ENCODE results near the gene ENTPD6. TPM values are rescaled to one million over a fixed set of nuclear protein-coding genes. Genes with fewer than 3 reads are reported as not detected.

Gene ENTPD6
- total and polyA plus RNA-seq, 2 donors (not counting 1 experiment from before 2014, with no cell fraction given): 64.4 to 79.8 TPM

DNA sequence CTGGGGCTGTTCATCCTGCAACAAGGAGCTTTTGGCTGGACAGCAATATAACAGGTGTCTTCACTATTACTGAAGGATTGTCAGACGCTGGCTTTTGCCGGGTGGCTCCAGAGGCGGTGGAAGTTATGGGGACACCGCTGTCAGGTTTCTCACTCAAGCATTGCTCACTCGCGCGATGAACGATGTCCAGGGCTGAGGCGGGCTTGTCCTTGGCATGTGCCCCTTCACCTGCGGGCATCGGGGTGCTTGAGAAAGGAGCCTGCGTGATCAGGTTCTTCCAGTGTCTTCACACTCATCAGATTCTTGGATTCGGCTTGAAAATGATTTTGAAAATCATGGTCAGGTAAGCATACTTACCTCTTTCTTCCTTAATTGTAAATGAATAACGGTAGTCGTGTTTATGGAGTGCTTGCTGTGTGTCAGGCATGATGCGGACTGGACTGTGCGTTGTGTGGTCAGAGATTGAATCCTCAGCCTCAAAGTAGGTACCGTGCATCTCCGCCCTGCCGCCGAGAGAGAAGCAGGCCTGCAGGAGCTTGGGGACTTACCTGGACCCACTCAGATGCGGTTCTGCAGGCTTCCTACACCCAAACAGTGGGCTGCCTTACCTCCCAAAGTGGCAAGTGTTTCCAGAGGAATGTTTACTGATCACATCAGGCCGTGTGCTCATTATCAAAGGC, 34.1 kb downstream of the ENTPD6 start:
- Mint-ChIP-seq H3K4me1 (peaks cover 10% of the 10 kb centered on the region), H3K27ac (no peak overlapping the region), H3K4me3 (no peak overlapping the region), H3K9me3 (ENCODE audit: insufficient read depth) (no peaks in the 10 kb centered on the region), H3K27me3 (peaks cover 9% of the 10 kb centered on the region)
- Histone ChIP-seq H3K9ac (ENCODE audit: low read length) (no peak overlapping the region), H2AFZ (ENCODE audit: insufficient read depth, low read depth, low read length, poor library complexity, severe bottlenecking) (no peak overlapping the region), H3K4me1 (ENCODE audit: control insufficient read depth in 2 of 2, insufficient read depth in 2 of 2, low read length in 2 of 2) (peaks cover 4 to 7% of the 10 kb centered on the region in 2 donors), H3K4me3 (ENCODE audit: control extremely low read depth in 1 of 5, extremely low read depth in 1 of 5, insufficient read depth in 1 of 5, low read depth in 2 of 5, low read length in 4 of 5) (no peak overlapping the region), H3K4me2 (replicated peaks; ENCODE audit: low read depth, low read length, poor library complexity, severe bottlenecking) (no peak overlapping the region), H3K36me3 (replicated peaks in 1 of 2; ENCODE audit: control extremely low read depth in 1 of 2, control insufficient read depth in 1 of 2, extremely low read depth in 1 of 2, insufficient read depth in 2 of 2, low read length in 1 of 2) (no peaks in the 10 kb centered on the region), H3K9me3 (ENCODE audit: control extremely low read depth in 1 of 3, control insufficient read depth in 2 of 3, insufficient read depth in 1 of 3, low read length in 2 of 3) (no peaks in the 10 kb centered on the region), H3K79me2 (ENCODE audit: control insufficient read depth, insufficient read depth, low read length) (no peaks in the 10 kb centered on the region), H4K20me1 (ENCODE audit: control insufficient read depth, insufficient read depth, low read length, poor library complexity, severe bottlenecking) (no peaks in the 10 kb centered on the region), H3K27ac (ENCODE audit: low read length in 2 of 2) (no peak overlapping the region), H3K27me3 (replicated peaks in 1 of 4; ENCODE audit: control extremely low read depth in 1 of 4, control insufficient read depth in 3 of 4, insufficient read depth in 4 of 4, low read length in 3 of 4) (peaks cover 0 to 2% (median 0%) of the 10 kb centered on the region in 4 experiments)
- DNase-seq (no peak), ATAC-seq (ENCODE audit: low read depth) (no peak)
- intact Hi-C loops (cut with micrococcal nuclease): no loop called here
- 96% methylated on average over 21 of the region's 23 CpGs for WGBS (ENCODE audit: insufficient coverage)
- POLR2A ChIA-PET: no interaction called here
- CTCF ChIA-PET: interaction anchor here (1.5 kb wide), 1 partner anchor 20 kb away, joined by 3 read pairs; no protein-coding TSS in a partner anchor
- TF ChIP-seq EZH2 (IDR thresholded peaks at IDR 0.05; ENCODE audit: borderline replicate concordance, insufficient read depth, low read depth, low read length, poor library complexity, severe bottlenecking): no peak
- TF ChIP-seq, protein P1, sequence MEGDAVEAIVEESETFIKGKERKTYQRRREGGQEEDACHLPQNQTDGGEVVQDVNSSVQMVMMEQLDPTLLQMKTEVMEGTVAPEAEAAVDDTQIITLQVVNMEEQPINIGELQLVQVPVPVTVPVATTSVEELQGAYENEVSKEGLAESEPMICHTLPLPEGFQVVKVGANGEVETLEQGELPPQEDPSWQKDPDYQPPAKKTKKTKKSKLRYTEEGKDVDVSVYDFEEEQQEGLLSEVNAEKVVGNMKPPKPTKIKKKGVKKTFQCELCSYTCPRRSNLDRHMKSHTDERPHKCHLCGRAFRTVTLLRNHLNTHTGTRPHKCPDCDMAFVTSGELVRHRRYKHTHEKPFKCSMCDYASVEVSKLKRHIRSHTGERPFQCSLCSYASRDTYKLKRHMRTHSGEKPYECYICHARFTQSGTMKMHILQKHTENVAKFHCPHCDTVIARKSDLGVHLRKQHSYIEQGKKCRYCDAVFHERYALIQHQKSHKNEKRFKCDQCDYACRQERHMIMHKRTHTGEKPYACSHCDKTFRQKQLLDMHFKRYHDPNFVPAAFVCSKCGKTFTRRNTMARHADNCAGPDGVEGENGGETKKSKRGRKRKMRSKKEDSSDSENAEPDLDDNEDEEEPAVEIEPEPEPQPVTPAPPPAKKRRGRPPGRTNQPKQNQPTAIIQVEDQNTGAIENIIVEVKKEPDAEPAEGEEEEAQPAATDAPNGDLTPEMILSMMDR (IDR thresholded peaks at IDR 0.05): no peak

DNA sequence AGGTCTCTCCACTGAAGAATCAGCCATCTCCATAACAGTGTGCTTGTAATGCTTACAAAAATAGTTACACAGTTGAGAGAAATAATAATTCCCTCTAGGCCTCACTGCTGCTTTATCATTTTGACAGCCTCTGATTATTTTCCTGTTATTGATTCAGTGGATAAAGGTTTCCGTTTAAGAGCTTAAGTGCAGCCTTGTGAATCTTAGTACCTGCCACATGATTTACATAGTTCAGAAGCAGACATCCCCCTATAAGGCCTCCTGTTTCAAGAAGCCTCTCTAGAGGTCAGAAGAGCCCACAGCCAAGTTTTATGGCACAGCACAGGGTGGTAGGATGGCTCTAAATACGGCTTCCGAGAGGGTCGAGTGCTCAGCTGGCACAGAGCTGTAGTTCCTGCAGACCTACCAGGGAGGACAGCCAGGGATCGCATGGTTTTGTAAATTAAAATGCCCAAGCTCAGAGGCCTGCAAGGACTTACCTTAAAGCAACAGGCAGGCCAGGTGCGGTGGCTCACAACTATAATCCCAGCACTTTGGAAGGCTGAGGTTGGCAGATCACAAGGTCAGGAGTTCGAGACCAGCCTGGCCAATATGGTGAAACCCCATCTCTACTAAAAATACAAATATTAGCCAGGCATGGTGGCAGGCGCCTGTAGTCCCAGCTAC, 34.8 kb downstream of the ENTPD6 start:
- Histone ChIP-seq H3K9ac (ENCODE audit: low read length) (no peak overlapping the region), H3K4me3 (ENCODE audit: control extremely low read depth in 1 of 5, extremely low read depth in 1 of 5, insufficient read depth in 1 of 5, low read depth in 2 of 5, low read length in 4 of 5) (no peak overlapping the region), H3K9me3 (ENCODE audit: control extremely low read depth in 1 of 3, control insufficient read depth in 2 of 3, insufficient read depth in 1 of 3, low read length in 2 of 3) (no peaks in the 10 kb centered on the region), H3K27me3 (replicated peaks in 1 of 4; ENCODE audit: control extremely low read depth in 1 of 4, control insufficient read depth in 3 of 4, insufficient read depth in 4 of 4, low read length in 3 of 4) (peaks cover 0 to 2% (median 0%) of the 10 kb centered on the region in 4 experiments), H3K27ac (ENCODE audit: low read length in 2 of 2) (no peak overlapping the region), H3K36me3 (replicated peaks in 1 of 2; ENCODE audit: control extremely low read depth in 1 of 2, control insufficient read depth in 1 of 2, extremely low read depth in 1 of 2, insufficient read depth in 2 of 2, low read length in 1 of 2) (no peaks in the 10 kb centered on the region), H4K20me1 (ENCODE audit: control insufficient read depth, insufficient read depth, low read length, poor library complexity, severe bottlenecking) (no peaks in the 10 kb centered on the region), H2AFZ (ENCODE audit: insufficient read depth, low read depth, low read length, poor library complexity, severe bottlenecking) (no peak overlapping the region), H3K79me2 (ENCODE audit: control insufficient read depth, insufficient read depth, low read length) (no peaks in the 10 kb centered on the region), H3K4me2 (replicated peaks; ENCODE audit: low read depth, low read length, poor library complexity, severe bottlenecking) (peak overlapping the region; percentile 28), H3K4me1 (ENCODE audit: control insufficient read depth in 2 of 2, insufficient read depth in 2 of 2, low read length in 2 of 2) (peaks cover 4 to 7% of the 10 kb centered on the region in 2 donors)
- 84% methylated on average over 6 of the region's 8 CpGs for WGBS (ENCODE audit: insufficient coverage)
- ChIA-PET CTCF (no interaction called here), POLR2A (no interaction called here)
- intact Hi-C loops (cut with micrococcal nuclease): no loop called here
- no peak overlapping the region for H3K27ac Mint-ChIP-seq
- H3K9me3 Mint-ChIP-seq (ENCODE audit: insufficient read depth): no peaks in the 10 kb centered on the region
- TF ChIP-seq EZH2 (IDR thresholded peaks at IDR 0.05; ENCODE audit: borderline replicate concordance, insufficient read depth, low read depth, low read length, poor library complexity, severe bottlenecking): no peak
- TF ChIP-seq, protein P1 (IDR thresholded peaks at IDR 0.05): no peak
- DNase-seq: no peak
- no peak overlapping the region for H3K4me3 Mint-ChIP-seq
- no peak for ATAC-seq (ENCODE audit: low read depth)
- peaks cover 10% of the 10 kb centered on the region for H3K4me1 Mint-ChIP-seq
- peaks cover 15% of the 10 kb centered on the region for H3K27me3 Mint-ChIP-seq

Measured in B cell (primary cell).